Gastroesophageal sphincter (tissue), 2 donors: ENCODE measurements around the gene NMUR1.

Experiments
- EP300 ChIP-seq: sonication (generic); formaldehyde crosslinking; IDR thresholded peaks from one replicate; pipeline ENCODE4 v1.6.1; 2017; ENCODE audit warnings: antibody characterized with exemption, mild to moderate bottlenecking
- POLR2A ChIP-seq, 2 donors: fragments of 450-650 bp; IDR thresholded peaks; one replicate each; pipeline ENCODE4 v1.6.1; 2017; ENCODE audit warnings: antibody characterized with exemption in 2 of 2, mild to moderate bottlenecking in 2 of 2, moderate library complexity in 1 of 2

DNA sequence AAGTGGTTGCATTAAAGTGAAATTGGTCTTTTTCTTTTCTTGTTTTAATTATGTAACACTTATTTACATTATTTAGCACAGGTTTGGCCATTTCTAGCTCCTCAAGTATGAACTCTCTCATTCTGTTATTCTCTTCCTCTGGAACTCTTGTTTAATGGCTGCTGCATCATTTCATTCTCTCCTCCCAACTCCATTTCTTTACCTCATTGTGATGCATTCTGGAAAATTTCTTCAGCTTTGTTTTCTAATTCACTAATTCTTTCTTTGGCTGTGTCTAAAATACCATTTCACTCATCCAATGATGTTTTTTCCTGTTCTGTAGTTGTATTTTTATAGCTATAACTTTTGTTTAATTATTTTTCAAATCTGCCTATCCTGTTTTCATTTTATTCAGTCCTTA is 22.5 kb upstream of the NMUR1 start:
- TF ChIP-seq POLR2A (IDR thresholded peaks at IDR 0.05) (no peak), EP300 (no peak)
